Thyroid gland (tissue), 4 donors: ENCODE measurements around the gene FAM53B.

Experiments used
- CTCF ChIP-seq, 6 experiments: fragments of 200-600 bp in 3 of 6; fragments of 450-650 bp in 3 of 6; sonication (generic) in 3 of 6; IDR thresholded peaks; one replicate each; pipeline ENCODE4 v1.5.1; 2016 to 2019; ENCODE audit warnings: antibody characterized with exemption in 6 of 6, mild to moderate bottlenecking in 2 of 6, inconsistent platforms in 1 of 6, moderate library complexity in 1 of 6
- POLR2A ChIP-seq, 2 donors: fragments of 450-650 bp; IDR thresholded peaks; one replicate each; pipeline ENCODE4 v1.6.1; 2017; ENCODE audit warnings: antibody characterized with exemption in 2 of 2, mild to moderate bottlenecking in 2 of 2, moderate library complexity in 1 of 2

DNA sequence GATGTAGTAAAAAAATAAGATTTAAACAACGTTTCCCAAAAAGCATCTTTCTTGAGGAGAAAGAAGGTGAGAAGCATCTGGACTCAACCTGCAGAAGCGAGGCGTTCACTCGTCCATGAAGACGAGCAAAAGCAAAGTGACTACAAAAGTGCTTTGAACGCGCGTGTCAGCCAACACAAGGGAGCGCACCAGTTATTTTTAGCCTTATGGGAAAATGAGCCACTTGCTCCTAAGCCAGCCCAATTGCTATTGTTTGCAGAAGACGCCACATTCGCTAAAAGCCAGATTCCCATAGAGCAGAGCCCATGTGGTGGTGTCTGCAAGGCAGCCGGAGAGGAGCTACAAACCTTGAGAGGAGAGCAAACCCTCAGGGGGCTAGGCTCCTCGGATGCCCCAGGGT is 122.5 kb downstream of the FAM53B start:
- TF ChIP-seq CTCF (IDR thresholded peaks at IDR 0.05) (no peak), POLR2A (IDR thresholded peaks at IDR 0.05) (no peak)
